HG02938 (cell line): ENCODE data around the gene HIRA.

ENCODE experiments used
- ATAC-seq: cut with Tn5 transposase; IDR thresholded peaks from one replicate; pipeline ENCODE4 v1.9.1; 2021; ENCODE audit warnings: mild to moderate bottlenecking, moderate library complexity; ENCODE audit not compliant: unreplicated experiment

The HIRA gene

GRCh38 chr22:19287889-19288288, 143.6 kb downstream of the HIRA start:
- ATAC-seq = no peak

- ATAC-seq = no peak
These were observed 144.3 kb downstream of the HIRA start for GRCh38 chr22:19287076-19287707.

- no peak for ATAC-seq
These were observed 145.7 kb downstream of the HIRA start for GRCh38 chr22:19285831-19286230.
